ENCODE data around the gene EIF4G3. TPM values are rescaled to one million over a fixed set of nuclear protein-coding genes. Genes with fewer than 3 reads are reported as not detected.
"Not testable (repeated sequence)": the region's sequence is repeated elsewhere in the genome, so short reads cannot be mapped to it uniquely, and the experiment has no call there.

EIF4G3 gene
- total RNA-seq, 1 experiment from 2014 or later, result 87.6 TPM

DNA sequence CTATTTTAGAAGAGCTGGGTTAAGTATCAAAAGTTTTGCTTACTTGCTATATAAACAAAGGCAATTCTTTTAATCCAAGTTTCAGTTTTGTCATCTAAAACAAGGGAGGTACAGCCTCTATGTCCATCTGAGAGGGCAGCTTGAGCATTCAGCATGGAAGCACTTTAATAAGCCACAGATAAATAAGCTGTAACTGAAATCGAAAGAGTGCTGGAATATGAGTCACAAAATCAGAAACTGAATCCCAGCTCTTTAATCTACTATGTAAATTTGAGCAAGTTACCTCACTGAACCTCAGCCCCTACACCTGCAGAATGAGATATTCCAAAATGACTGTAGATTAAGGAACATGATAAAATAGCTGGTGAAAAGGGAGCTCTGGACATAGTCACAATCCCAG is 309.6 kb downstream of the EIF4G3 start:
- H3K27ac Mint-ChIP-seq (ENCODE audit: low read depth, unreplicated experiment), result no peak overlapping the region
- H3K27me3 Mint-ChIP-seq (ENCODE audit: insufficient read depth, unreplicated experiment), result no peaks in the 10 kb centered on the region
- H3K4me1 Mint-ChIP-seq (ENCODE audit: insufficient read depth, unreplicated experiment), result peaks cover 14% of the 10 kb centered on the region
- ChIA-PET CTCF (interaction anchor here (0.6 to 1.0 kb wide), 2 partner anchors 15 to 329 kb away, joined by 3 to 8 read pairs; no protein-coding TSS in a partner anchor), POLR2A (interaction anchor here (0.8 to 1.1 kb wide), 2 partner anchors 14 to 58 kb away, joined by 3 read pairs; no protein-coding TSS in a partner anchor)
- peaks cover 48% of the 10 kb centered on the region for H3K36me3 Mint-ChIP-seq (ENCODE audit: insufficient read depth, unreplicated experiment)
- intact Hi-C loops (cut with micrococcal nuclease), result no loop called here
- TF ChIP-seq, protein P1, sequence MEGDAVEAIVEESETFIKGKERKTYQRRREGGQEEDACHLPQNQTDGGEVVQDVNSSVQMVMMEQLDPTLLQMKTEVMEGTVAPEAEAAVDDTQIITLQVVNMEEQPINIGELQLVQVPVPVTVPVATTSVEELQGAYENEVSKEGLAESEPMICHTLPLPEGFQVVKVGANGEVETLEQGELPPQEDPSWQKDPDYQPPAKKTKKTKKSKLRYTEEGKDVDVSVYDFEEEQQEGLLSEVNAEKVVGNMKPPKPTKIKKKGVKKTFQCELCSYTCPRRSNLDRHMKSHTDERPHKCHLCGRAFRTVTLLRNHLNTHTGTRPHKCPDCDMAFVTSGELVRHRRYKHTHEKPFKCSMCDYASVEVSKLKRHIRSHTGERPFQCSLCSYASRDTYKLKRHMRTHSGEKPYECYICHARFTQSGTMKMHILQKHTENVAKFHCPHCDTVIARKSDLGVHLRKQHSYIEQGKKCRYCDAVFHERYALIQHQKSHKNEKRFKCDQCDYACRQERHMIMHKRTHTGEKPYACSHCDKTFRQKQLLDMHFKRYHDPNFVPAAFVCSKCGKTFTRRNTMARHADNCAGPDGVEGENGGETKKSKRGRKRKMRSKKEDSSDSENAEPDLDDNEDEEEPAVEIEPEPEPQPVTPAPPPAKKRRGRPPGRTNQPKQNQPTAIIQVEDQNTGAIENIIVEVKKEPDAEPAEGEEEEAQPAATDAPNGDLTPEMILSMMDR (IDR thresholded peaks at IDR 0.05; ENCODE audit: unreplicated experiment), result no peak
- no peak overlapping the region for H3K4me3 Mint-ChIP-seq (ENCODE audit: unreplicated experiment)
- H3K9me3 Mint-ChIP-seq (ENCODE audit: unreplicated experiment), result no peaks in the 10 kb centered on the region
- no TSS peak for BruUV-seq (replicated peaks)
- no peak for DNase-seq (ENCODE audit: unreplicated experiment)

DNA sequence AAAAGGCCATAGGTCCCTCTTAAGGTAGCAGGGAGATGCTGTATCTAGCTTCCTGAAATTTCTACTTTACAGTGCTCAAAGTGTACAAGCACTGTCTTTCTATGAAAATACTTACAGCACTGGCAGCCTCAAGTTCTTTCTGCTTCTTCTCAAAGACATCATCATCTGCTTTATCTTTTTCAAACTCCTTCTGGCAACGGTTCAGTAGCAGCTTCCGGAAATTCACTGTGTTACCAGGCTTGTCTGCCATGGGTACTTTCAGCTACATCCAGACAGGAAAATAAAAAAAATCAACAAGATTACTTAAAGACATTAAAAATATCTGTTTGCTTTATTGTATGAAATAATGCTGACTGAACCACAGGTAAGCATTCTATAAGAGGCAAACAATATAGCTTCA is 311.7 kb downstream of the EIF4G3 start:
- Mint-ChIP-seq H3K27me3 (ENCODE audit: insufficient read depth, unreplicated experiment) (no peaks in the 10 kb centered on the region), H3K9me3 (ENCODE audit: unreplicated experiment) (no peaks in the 10 kb centered on the region), H3K36me3 (ENCODE audit: insufficient read depth, unreplicated experiment) (peaks cover 63% of the 10 kb centered on the region), H3K27ac (ENCODE audit: low read depth, unreplicated experiment) (no peak overlapping the region), H3K4me1 (ENCODE audit: insufficient read depth, unreplicated experiment) (peaks cover 14% of the 10 kb centered on the region), H3K4me3 (ENCODE audit: unreplicated experiment) (no peak overlapping the region)
- TF ChIP-seq, protein P1 (IDR thresholded peaks at IDR 0.05; ENCODE audit: unreplicated experiment), result no peak
- DNase-seq (ENCODE audit: unreplicated experiment), result no peak
- CTCF ChIA-PET, result no interaction called here
- BruUV-seq (replicated peaks), result no TSS peak
- intact Hi-C loops (cut with micrococcal nuclease), result no loop called here
- POLR2A ChIA-PET, result interaction anchor here (0.6 to 1.5 kb wide), 2 partner anchors 17 to 78 kb away, joined by 3 to 4 read pairs; partner anchors contain the start of gene HP1BP3

- Mint-ChIP-seq H3K9me3 (ENCODE audit: unreplicated experiment) (no peaks in the 10 kb centered on the region), H3K4me1 (ENCODE audit: insufficient read depth, unreplicated experiment) (no peaks in the 10 kb centered on the region), H3K27me3 (ENCODE audit: insufficient read depth, unreplicated experiment) (no peaks in the 10 kb centered on the region), H3K27ac (ENCODE audit: low read depth, unreplicated experiment) (no peak overlapping the region), H3K36me3 (ENCODE audit: insufficient read depth, unreplicated experiment) (peaks cover 77% of the 10 kb centered on the region), H3K4me3 (ENCODE audit: unreplicated experiment) (no peak overlapping the region)
- DNase-seq (ENCODE audit: unreplicated experiment), result no peak
- intact Hi-C loops (cut with micrococcal nuclease), result no loop called here
- no TSS peak for BruUV-seq (replicated peaks)
- ChIA-PET CTCF (interaction anchor here (0.7 kb wide), 1 partner anchor 40 kb away, joined by 3 read pairs; no protein-coding TSS in a partner anchor), POLR2A (interaction anchor here (1.6 kb wide), 1 partner anchor 14 kb away, joined by 3 read pairs; no protein-coding TSS in a partner anchor)
- TF ChIP-seq, protein P1 (IDR thresholded peaks at IDR 0.05; ENCODE audit: unreplicated experiment), result no peak
Observed at GRCh38 chr1:20854529-20854928, 322.2 kb downstream of the EIF4G3 start.

GRCh38 chr1:20851791-20852190 is 324.9 kb downstream of the EIF4G3 start:
- peaks cover 61% of the 10 kb centered on the region for H3K36me3 Mint-ChIP-seq (ENCODE audit: insufficient read depth, unreplicated experiment)
- DNase-seq (ENCODE audit: unreplicated experiment); BruUV-seq (replicated peaks); H3K9me3 Mint-ChIP-seq (ENCODE audit: unreplicated experiment); POLR2A ChIA-PET; H3K27ac Mint-ChIP-seq (ENCODE audit: low read depth, unreplicated experiment); H3K27me3 Mint-ChIP-seq (ENCODE audit: insufficient read depth, unreplicated experiment); intact Hi-C loops (cut with micrococcal nuclease); H3K4me3 Mint-ChIP-seq (ENCODE audit: unreplicated experiment): not testable (repeated sequence)
- CTCF ChIA-PET, result interaction anchor here (0.7 kb wide), 1 partner anchor 15 kb away, joined by 3 read pairs; no protein-coding TSS in a partner anchor
- H3K4me1 Mint-ChIP-seq (ENCODE audit: insufficient read depth, unreplicated experiment), result peaks cover 18% of the 10 kb centered on the region

Measured in MCF 10A (cell line).